Muscle of leg (tissue), 16 donors: ENCODE measurements around the gene LRCH3. TPM values are rescaled to one million over a fixed set of nuclear protein-coding genes. Genes with fewer than 3 reads are reported as not detected.

Experiments used
- DNase-seq: peaks from one replicate; pipeline ENCODE4 v3.0.0; 2013
- H3K27ac ChIP-seq: one replicate; pipeline ENCODE4 v1.5.1; 2013; ENCODE audit warnings: mild to moderate bottlenecking, low read length, control low read depth
- H3K27me3 ChIP-seq: one replicate; pipeline ENCODE4 v1.6.1; 2013; ENCODE audit warnings: low read length; ENCODE audit not compliant: control insufficient read depth, insufficient read depth
- H3K36me3 ChIP-seq: one replicate; pipeline ENCODE4 v1.6.1; 2013; ENCODE audit warnings: low read length; ENCODE audit not compliant: control insufficient read depth, insufficient read depth
- H3K4me1 ChIP-seq: one replicate; pipeline ENCODE4 v1.6.1; 2013; ENCODE audit warnings: low read length; ENCODE audit not compliant: control insufficient read depth, insufficient read depth
- H3K4me3 ChIP-seq: one replicate; pipeline ENCODE4 v1.5.1; 2013; ENCODE audit warnings: low read length, control low read depth
- H3K9me3 ChIP-seq: replicated peaks from 2 replicates; pipeline ENCODE4 v1.6.1; 2013; ENCODE audit warnings: low read depth, low read length; ENCODE audit not compliant: control insufficient read depth
- WGBS: methylation state at CpG from one replicate; pipeline ENCODE4 v1.1.5; 2013; ENCODE audit warnings: missing lambda C conversion rate; ENCODE audit not compliant: insufficient coverage; 5-methylcytosine and 5-hydroxymethylcytosine counted together
- long read RNA-seq, 11 donors: transcript quantifications; one replicate each; lab custom pipeline, GENCODE V29; 2026
- polyA plus RNA-seq, 8 donors: library from polyadenylated mRNA; unstranded; fragments of 120-200 nt; gene quantifications; one replicate each; pipeline versions ENCODE4 v1.2.1 to v1.2.3, GENCODE V29; 2013; ENCODE audit warnings: inconsistent platforms in 1 of 8, low replicate concordance in 1 of 8; ENCODE audit not compliant: insufficient read length in 8 of 8, insufficient read depth in 1 of 8
- total RNA-seq: library from RNA; stranded (reverse); fragments of 120-200 nt; gene quantifications from one replicate; pipeline ENCODE4 v1.2.4, GENCODE V29; 2013

LRCH3 gene
- total RNA-seq (28.5 TPM), polyA plus RNA-seq (10 to 100 TPM; 21.7 to 39.1 (median 25.7) TPM)
- long read RNA-seq, donor 1 = 0 reads
- long read RNA-seq, donor 2 = 0 reads
- long read RNA-seq, donor 3 = 0 reads
- long read RNA-seq, donor 4 = 0 reads
- long read RNA-seq, donor 5, full-length matches to known transcripts = 1 of 6 reads
- long read RNA-seq, donor 5, partial matches to known transcripts = 5 of 6 reads
- long read RNA-seq, donor 5, other reads (novel, unspliced or antisense) = 0 of 6 reads
- long read RNA-seq, donor 6, partial matches to known transcripts = 5 of 5 reads
- long read RNA-seq, donor 6, other reads (novel, unspliced or antisense) = 0 of 5 reads
- long read RNA-seq, donor 7, full-length matches to known transcripts = 1 of 1 reads
- long read RNA-seq, donor 7, partial matches to known transcripts = 0 of 1 reads
- long read RNA-seq, donor 7, other reads (novel, unspliced or antisense) = 0 of 1 reads
- long read RNA-seq, donor 8, partial matches to known transcripts = 0 of 1 reads
- long read RNA-seq, donor 8, other reads (novel, unspliced or antisense) = 0 of 1 reads
- long read RNA-seq, donor 9, partial matches to known transcripts = 148 of 148 reads
- long read RNA-seq, donor 9, other reads (novel, unspliced or antisense) = 0 of 148 reads
- long read RNA-seq, donor 10, partial matches to known transcripts = 0 of 2 reads
- long read RNA-seq, donor 10, other reads (novel, unspliced or antisense) = 0 of 2 reads
- long read RNA-seq, donor 11 = 0 reads

- H3K36me3 ChIP-seq = no peaks in the 10 kb centered on the region
- DNase-seq = peak; percentile 92
- peak within 1 kb of the TSS; percentile 99 for H3K27ac ChIP-seq
- peak within 1 kb of the TSS; percentile 96 for H3K4me3 ChIP-seq
- no peaks in the 10 kb centered on the region for H3K27me3 ChIP-seq
- no peaks in the 10 kb centered on the region for H3K9me3 ChIP-seq
- WGBS = under 1% methylated on average over 82 of the region's 83 CpGs
- peaks cover 3% of the 10 kb centered on the region for H3K4me1 ChIP-seq
These were observed at the start of gene LRCH3 for GRCh38 chr3:197791113-197791891. LRCH3 (plus strand) TSS chr3:197791254; CDS start chr3:197791279, 25 bp downstream.

- Histone ChIP-seq H3K4me1 (peaks cover 3% of the 10 kb centered on the region), H3K4me3 (no peak overlapping the region), H3K9me3 (no peaks in the 10 kb centered on the region), H3K36me3 (no peaks in the 10 kb centered on the region), H3K27me3 (no peaks in the 10 kb centered on the region), H3K27ac (no peak overlapping the region)
- 95% methylated on average over 3 of the region's 3 CpGs for WGBS
- no peak for DNase-seq
These were observed 48.3 kb upstream of the LRCH3 start for GRCh38 chr3:197742787-197743186.

- no peaks in the 10 kb centered on the region for H3K36me3 ChIP-seq
- H3K27ac ChIP-seq = no peak overlapping the region
- H3K4me1 ChIP-seq = peaks cover 5% of the 10 kb centered on the region
- DNase-seq = no peak
- WGBS = no CpG with 5 or more reads among the region's 3 CpGs
- H3K4me3 ChIP-seq = no peak overlapping the region
- no peaks in the 10 kb centered on the region for H3K27me3 ChIP-seq
- H3K9me3 ChIP-seq = no peaks in the 10 kb centered on the region
These were observed 44.8 kb upstream of the LRCH3 start for GRCh38 chr3:197746209-197746608.

GRCh38 chr3:197746801-197747237 is 44.2 kb upstream of the LRCH3 start:
- no peaks in the 10 kb centered on the region for H3K27me3 ChIP-seq
- WGBS = no CpG with 5 or more reads among the region's 4 CpGs
- no peaks in the 10 kb centered on the region for H3K36me3 ChIP-seq
- no peak overlapping the region for H3K4me3 ChIP-seq
- no peak overlapping the region for H3K27ac ChIP-seq
- H3K4me1 ChIP-seq = peaks cover 11% of the 10 kb centered on the region
- H3K9me3 ChIP-seq = no peaks in the 10 kb centered on the region
- peak; percentile 55 for DNase-seq

- H3K9me3 ChIP-seq = no peaks in the 10 kb centered on the region
- DNase-seq = peak; percentile 25
- H3K27ac ChIP-seq = peak overlapping the region; percentile 88
- no peaks in the 10 kb centered on the region for H3K27me3 ChIP-seq
- peak overlapping the region; percentile 66 for H3K4me3 ChIP-seq
- peaks cover 14% of the 10 kb centered on the region for H3K4me1 ChIP-seq
- WGBS = 20% methylated on average over 2 of the region's 12 CpGs
- H3K36me3 ChIP-seq = no peaks in the 10 kb centered on the region
These were observed 42.3 kb upstream of the LRCH3 start for GRCh38 chr3:197748597-197749314.

GRCh38 chr3:197749315-197749600 is 41.8 kb upstream of the LRCH3 start:
- no peaks in the 10 kb centered on the region for H3K27me3 ChIP-seq
- peak overlapping the region; percentile 88 for H3K27ac ChIP-seq
- H3K9me3 ChIP-seq = no peaks in the 10 kb centered on the region
- H3K4me1 ChIP-seq = peaks cover 14% of the 10 kb centered on the region
- WGBS = 0% methylated on average over 18 of the region's 18 CpGs
- H3K4me3 ChIP-seq = peak overlapping the region; percentile 66
- DNase-seq = peak; percentile 76
- no peaks in the 10 kb centered on the region for H3K36me3 ChIP-seq

- WGBS = under 1% methylated on average over 97 of the region's 104 CpGs
- H3K4me1 ChIP-seq = peaks cover 14% of the 10 kb centered on the region
- peak within 1 kb of the TSS; percentile 82 for H3K4me3 ChIP-seq
- H3K27me3 ChIP-seq = no peaks in the 10 kb centered on the region
- peak within 1 kb of the TSS; percentile 97 for H3K27ac ChIP-seq
- peak; percentile 97 for DNase-seq
- H3K36me3 ChIP-seq = no peaks in the 10 kb centered on the region
- H3K9me3 ChIP-seq = no peaks in the 10 kb centered on the region
These were observed 41.3 kb upstream of the LRCH3 start, which contains the start of gene FYTTD1 for GRCh38 chr3:197749601-197750395. FYTTD1 (plus strand) TSS chr3:197749883; CDS start chr3:197749972, 89 bp downstream.

- Histone ChIP-seq H3K27me3 (no peaks in the 10 kb centered on the region), H3K27ac (peak overlapping the region; percentile 97), H3K36me3 (no peaks in the 10 kb centered on the region), H3K4me3 (peak overlapping the region; percentile 82), H3K4me1 (peaks cover 14% of the 10 kb centered on the region), H3K9me3 (no peaks in the 10 kb centered on the region)
- DNase-seq = peak; percentile 84
- WGBS = 0% methylated on average over 27 of the region's 43 CpGs
These were observed 40.6 kb upstream of the LRCH3 start for GRCh38 chr3:197750396-197750831.
